ENCODE results near the gene SLAMF9. TPM values are rescaled to one million over a fixed set of nuclear protein-coding genes. Genes with fewer than 3 reads are reported as not detected.
"Not testable (repeated sequence)": the region's sequence is repeated elsewhere in the genome, so short reads cannot be mapped to it uniquely, and the experiment has no call there.

SLAMF9 gene
- total RNA-seq, 1 donor = not detected

GRCh38 chr1:159911326-159912070 lies 42.5 kb downstream of the SLAMF9 start:
- TF ChIP-seq, protein P1, sequence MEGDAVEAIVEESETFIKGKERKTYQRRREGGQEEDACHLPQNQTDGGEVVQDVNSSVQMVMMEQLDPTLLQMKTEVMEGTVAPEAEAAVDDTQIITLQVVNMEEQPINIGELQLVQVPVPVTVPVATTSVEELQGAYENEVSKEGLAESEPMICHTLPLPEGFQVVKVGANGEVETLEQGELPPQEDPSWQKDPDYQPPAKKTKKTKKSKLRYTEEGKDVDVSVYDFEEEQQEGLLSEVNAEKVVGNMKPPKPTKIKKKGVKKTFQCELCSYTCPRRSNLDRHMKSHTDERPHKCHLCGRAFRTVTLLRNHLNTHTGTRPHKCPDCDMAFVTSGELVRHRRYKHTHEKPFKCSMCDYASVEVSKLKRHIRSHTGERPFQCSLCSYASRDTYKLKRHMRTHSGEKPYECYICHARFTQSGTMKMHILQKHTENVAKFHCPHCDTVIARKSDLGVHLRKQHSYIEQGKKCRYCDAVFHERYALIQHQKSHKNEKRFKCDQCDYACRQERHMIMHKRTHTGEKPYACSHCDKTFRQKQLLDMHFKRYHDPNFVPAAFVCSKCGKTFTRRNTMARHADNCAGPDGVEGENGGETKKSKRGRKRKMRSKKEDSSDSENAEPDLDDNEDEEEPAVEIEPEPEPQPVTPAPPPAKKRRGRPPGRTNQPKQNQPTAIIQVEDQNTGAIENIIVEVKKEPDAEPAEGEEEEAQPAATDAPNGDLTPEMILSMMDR (IDR thresholded peaks at IDR 0.05; ENCODE audit: insufficient read depth, low read length) = no peak
- no peak overlapping the region for H3K4me3 ChIP-seq (ENCODE audit: low read depth, low read length)
- DNase-seq (ENCODE audit: low read depth) = no peak

GRCh38 chr1:159908031-159908940 lies 45.8 kb downstream of the SLAMF9 start:
- no peak for DNase-seq (ENCODE audit: low read depth)
- TF ChIP-seq, protein P1 (IDR thresholded peaks at IDR 0.05; ENCODE audit: insufficient read depth, low read length) = no peak
- H3K4me3 ChIP-seq (ENCODE audit: low read depth, low read length) = no peak overlapping the region

DNA sequence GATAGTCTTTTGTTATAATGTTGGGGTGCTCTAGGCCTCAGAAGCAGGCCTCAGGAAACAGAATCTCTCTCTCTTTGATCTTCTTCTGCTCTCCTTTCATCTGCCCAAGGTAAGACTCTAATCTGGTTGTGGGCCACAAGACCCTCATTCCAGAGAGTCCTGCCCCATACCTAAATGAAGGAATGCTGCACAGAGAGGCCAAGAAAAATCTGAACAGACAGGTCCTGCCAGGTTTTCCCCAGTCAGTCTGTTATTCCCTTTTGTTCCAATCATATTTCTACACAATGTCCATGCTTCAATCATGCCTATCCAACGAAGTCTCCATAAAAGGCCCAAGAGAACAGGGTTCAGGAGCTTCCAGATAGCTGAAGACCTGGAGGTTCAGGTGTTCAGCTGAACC lies 47.1 kb downstream of the SLAMF9 start:
- TF ChIP-seq, protein P1 (IDR thresholded peaks at IDR 0.05; ENCODE audit: insufficient read depth, low read length) = no peak
- no peak overlapping the region for H3K4me3 ChIP-seq (ENCODE audit: low read depth, low read length)
- DNase-seq (ENCODE audit: low read depth) = no peak

- not testable (repeated sequence) for H3K4me3 ChIP-seq (ENCODE audit: low read depth, low read length); DNase-seq (ENCODE audit: low read depth)
Observed at GRCh38 chr1:159904036-159904435, 50.0 kb downstream of the SLAMF9 start.

GRCh38 chr1:159902541-159902940 lies 51.5 kb downstream of the SLAMF9 start:
- DNase-seq (ENCODE audit: low read depth) = no peak
- TF ChIP-seq, protein P1 (IDR thresholded peaks at IDR 0.05; ENCODE audit: insufficient read depth, low read length) = no peak
- no peak overlapping the region for H3K4me3 ChIP-seq (ENCODE audit: low read depth, low read length)

Other genes with a start within 250 kb of the SLAMF9 start
- gene CRP, start 239.6 kb downstream of the SLAMF9 start, total RNA-seq (ENCODE audit: low replicate concordance) = not detected in 2 replicates
- gene DUSP23, start 173.3 kb downstream of the SLAMF9 start, total RNA-seq (ENCODE audit: low replicate concordance) = 10.0 and 27.8 TPM in 2 replicates
- gene FCRL6, start 151.9 kb downstream of the SLAMF9 start, total RNA-seq (ENCODE audit: low replicate concordance) = not detected in 2 replicates
- gene SLAMF8, start 127.4 kb downstream of the SLAMF9 start, total RNA-seq (ENCODE audit: low replicate concordance) = not detected in 2 replicates
- gene VSIG8, start 91.6 kb downstream of the SLAMF9 start, total RNA-seq (ENCODE audit: low replicate concordance) = not detected in 2 replicates
- 0.27 and 1.4 TPM in 2 replicates for gene CFAP45, start 54.1 kb downstream of the SLAMF9 start, total RNA-seq (ENCODE audit: low replicate concordance)
- gene TAGLN2, start 28.7 kb downstream of the SLAMF9 start, total RNA-seq (ENCODE audit: low replicate concordance) = 62.4 and 228 TPM in 2 replicates
- gene IGSF9, start 8.6 kb downstream of the SLAMF9 start, total RNA-seq (ENCODE audit: low replicate concordance) = 2.0 TPM in 1 of 2 replicates, not detected in the other
- gene PIGM, start 77.8 kb upstream of the SLAMF9 start, total RNA-seq (ENCODE audit: low replicate concordance) = 3.3 and 7.7 TPM in 2 replicates
- gene KCNJ10, start 115.9 kb upstream of the SLAMF9 start, total RNA-seq (ENCODE audit: low replicate concordance) = not detected in 2 replicates
- 0.08 TPM in 1 of 2 replicates, not detected in the other for gene KCNJ9, start 127.3 kb upstream of the SLAMF9 start, total RNA-seq (ENCODE audit: low replicate concordance)
- gene IGSF8, start 144.4 kb upstream of the SLAMF9 start, total RNA-seq (ENCODE audit: low replicate concordance) = 10.1 and 10.8 TPM in 2 replicates
- 0.27 TPM in 1 of 2 replicates, not detected in the other for gene ATP1A2, start 161.5 kb upstream of the SLAMF9 start, total RNA-seq (ENCODE audit: low replicate concordance)
- gene ATP1A4, start 197.4 kb upstream of the SLAMF9 start, total RNA-seq (ENCODE audit: low replicate concordance) = not detected in 2 replicates
- gene CASQ1, start 236.3 kb upstream of the SLAMF9 start, total RNA-seq (ENCODE audit: low replicate concordance) = 0.18 TPM in 1 of 2 replicates, not detected in the other